Erythroblast (primary cell): ENCODE measurements around the gene APOBEC3B.

Experiments
- GATA1 ChIP-seq: IDR thresholded peaks from 2 replicates; pipeline ENCODE4 v1.6.1; 2011; ENCODE audit warnings: low read depth, mild to moderate bottlenecking, control low read depth, low read length, moderate library complexity
- POLR2A ChIP-seq: IDR thresholded peaks from 2 replicates; pipeline ENCODE4 v1.6.1; 2011; ENCODE audit warnings: mild to moderate bottlenecking, low read length

DNA sequence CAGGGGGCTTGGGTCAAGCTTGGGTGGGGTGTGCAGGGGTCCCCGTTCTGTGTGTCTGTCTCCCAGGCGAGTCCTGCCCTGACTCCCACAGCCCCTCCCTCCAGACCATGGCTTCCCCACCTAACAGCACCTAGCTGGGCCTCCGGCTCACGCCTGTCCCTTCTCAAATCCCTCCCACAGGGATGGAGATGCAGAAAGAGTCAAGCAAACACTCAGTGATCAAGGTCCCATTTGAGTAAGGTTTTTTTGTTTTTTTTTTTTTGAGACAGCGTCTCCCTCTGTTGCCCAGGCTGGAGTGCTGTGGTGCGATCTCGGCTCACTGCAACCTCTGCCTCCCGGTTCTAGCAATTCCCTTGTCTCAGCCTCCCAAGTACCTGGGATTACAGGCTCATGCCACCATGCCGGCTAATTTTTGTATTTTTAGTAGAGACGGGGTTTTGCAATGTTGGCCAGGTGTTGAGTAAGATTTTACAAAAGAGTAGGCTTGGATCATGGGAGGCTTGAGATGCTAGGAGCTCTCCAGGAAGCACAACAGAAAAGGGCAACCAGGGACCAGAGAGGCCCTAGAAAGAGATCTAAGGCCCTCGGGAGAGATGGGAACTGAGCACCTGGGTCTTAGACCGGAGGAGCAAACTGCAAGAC, 44.5 kb downstream of the APOBEC3B start:
- no peak for TF ChIP-seq POLR2A
- TF ChIP-seq GATA1: no peak
